Measurements from ENCODE around the gene DOCK10.

Gene DOCK10

DNA sequence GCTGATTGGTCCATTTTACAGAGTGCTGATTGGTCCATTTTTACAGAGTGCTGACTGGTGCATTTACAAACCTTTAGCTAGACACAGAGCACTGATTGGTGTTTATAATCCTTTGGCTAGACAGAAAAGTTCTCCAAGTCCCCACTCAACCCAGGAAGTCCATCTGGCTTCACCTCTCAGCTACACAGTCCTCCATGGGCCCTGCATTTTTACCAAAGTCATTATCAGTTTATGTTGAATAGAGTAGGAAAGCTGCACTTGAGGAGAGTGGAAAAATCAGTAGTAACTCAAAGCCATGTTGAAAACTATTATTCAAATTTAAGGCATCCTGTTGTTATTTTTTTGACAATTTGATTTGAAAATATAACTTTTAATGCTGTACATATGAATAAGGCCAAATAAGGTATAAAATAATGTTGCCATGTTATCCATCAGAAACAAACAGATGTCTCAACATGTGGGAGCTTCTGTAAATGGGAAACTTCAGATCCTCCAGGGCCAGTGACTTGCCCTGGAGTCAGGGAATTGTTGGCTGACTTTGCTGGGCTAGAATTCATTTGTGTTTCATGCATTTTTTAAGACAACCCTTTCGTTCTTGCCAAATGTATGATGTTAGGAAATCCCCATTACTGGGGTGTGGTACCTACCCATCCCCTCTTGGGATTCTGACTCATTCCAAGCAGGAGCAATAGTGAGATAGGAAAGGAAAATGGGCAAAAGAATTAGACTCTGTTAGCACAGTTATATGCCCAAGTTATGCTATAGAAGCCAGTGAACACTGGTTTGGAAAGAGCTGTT, 288.3 kb downstream of the DOCK10 start:
- no peak for DNase-seq

DNA sequence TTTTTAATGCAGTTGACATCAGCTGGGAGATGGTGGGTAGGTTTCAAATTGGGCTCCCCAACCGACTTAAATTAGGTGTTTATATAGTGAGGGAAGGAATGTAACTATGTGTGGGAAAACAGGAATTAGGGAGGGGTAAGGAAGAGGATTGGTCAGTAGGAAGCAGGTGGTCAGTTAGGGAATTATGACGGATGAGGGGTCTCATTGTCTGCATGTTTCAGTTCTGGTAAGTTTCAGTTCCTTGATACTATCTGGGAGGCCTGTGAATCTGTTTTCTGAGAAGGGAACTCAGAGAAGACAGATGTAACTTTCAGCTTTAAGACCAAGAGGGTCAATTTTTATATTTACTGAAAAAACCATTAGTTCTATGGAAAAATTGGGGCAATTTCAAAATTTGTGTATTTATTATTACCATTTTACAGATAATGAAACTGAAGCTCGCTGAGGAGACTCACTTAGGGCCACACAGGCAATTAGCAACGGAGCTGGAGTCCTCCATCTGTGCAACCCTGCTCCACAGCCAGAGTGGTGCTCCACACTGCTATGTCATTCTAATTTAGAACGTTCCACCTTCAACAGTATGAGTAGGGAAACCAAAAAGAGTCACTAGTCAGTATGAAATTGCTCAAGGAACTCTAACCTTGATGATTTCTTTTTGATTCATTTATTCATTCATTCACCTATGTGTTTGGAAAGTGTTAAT, 290.1 kb downstream of the DOCK10 start:
- DNase-seq: no peak

DNA sequence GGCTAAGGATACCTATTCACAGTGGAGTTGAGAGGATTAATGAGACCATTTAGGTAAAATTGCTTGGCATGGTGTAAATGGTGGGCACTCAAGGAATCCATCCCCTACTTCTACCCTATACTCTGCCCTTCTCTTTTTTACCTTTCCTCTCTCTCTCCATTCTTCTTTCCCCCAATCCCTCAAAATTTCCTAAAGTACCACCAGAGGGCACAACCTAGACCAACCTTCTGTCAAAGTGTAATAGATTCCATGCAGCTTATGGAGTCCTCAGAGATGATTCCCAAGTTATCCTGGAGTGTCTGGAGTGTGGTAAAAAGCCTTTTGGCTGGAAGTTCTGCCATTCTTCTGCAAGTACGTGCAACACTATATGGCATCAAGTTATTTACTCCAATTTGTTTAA, 293.1 kb downstream of the DOCK10 start:
- DNase-seq: no peak

DNA sequence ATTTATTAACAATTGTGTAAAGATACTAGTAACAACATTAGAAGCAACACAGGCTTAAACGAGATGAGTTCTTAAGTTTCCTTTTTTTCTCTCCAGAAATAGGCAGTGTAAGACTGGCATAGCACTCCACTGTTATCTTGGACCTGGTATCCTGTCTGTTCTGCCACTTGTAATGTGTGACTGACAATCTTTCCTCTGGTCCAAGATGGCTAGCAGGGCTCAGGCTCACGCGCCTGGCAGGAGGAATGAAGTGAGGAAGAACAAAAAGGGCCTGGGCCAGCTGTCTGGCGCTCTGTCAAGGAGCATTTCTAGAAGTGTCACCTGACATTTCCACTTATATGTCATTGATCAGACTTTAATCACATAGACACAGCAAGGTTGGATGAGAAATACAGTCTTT, 294.5 kb downstream of the DOCK10 start:
- DNase-seq: no peak

DNA sequence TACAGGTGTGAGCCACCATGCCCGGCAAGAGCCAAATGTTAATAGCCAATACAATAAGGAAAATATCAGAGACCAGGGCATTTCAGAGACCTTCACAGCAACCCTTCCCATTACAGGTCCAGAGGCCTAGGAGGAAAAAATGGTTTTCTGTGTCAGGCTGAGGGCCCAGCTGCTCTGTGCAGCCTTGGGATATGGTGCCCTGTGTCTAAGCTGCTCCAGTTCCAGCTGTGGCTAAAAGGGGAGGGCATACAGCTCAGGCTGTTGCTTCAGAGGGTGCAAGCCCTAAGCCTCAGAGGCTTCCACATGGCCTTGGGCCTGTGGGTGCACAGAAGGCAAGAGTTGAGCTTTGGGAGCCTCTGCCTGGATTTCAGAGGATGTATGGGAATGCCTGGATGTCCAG, 306.0 kb downstream of the DOCK10 start:
- DNase-seq: no peak

DNA sequence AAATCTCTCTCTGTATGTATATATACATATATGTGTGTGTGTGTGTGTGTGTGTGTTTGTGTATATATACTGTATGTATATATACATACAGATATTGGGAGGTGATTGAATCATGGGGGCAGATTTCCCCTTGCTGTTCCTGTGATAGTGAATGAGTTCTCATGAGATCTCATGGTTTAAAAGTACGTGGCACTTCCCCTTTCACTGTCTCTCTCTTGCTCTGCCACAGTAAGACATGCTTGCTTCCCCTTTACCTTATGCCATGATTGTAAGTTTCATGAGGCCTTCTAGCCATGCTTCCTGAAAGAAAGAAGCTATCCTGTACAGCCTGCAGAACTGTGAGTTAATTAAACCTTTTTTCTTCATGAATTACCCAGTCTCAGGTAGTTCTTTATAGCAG, 307.3 kb downstream of the DOCK10 start:
- DNase-seq: no peak

DNA sequence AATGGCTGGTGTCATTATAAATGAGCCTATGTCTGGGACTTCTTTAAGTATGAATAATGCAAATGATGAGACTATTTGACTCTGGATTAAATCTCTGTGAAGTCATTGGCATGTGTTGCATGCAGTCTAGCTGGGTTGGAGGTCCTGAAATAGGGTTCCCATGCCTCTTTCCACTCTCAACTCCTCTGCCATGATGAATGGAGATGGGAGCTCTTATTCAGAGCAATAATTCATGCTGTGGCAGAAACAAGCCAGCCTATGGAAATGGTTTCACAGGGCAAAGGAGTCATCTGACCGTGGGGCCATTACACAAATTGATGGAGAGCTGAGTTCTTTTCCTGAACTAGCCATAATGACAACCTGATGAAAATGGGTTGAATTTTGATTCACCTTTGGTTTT, 310.6 kb downstream of the DOCK10 start:
- no peak for DNase-seq

DNA sequence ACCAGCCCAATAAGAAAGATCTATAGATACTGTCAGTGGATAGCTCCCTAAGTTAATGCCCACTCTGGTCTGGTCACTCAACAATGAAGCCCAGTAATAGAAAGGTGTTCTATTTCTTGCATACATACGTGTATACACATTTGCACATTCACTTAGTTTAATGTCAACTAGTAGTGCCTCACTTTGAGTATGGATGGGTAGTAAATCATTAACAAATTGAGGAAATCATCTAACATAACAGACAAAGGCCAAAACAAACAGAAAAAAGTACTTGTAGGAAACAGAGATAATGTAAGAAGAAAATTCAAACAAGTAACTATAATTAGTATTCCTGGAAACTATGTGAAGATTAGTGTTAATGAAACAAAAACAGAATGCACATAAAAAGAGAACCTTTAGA, 312.8 kb downstream of the DOCK10 start:
- DNase-seq: no peak

DNA sequence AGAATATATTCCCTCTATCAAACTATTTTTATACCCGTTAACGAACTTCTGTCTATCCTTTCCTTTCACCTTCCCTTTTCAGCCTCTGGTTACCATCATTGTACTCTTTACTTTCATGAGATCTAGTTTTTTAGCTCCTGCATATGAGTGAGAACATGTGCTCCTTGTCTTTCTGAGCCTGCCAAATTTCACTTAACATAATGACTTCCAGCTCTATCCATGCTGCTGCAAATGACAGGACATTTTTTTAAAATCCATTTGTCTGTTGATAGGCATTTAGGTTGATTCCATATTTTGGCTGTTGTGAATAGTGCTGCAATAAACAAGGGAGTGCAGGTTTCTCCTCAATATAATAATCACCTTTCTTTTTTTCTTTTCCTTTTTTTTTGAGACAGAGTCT, 317.9 kb downstream of the DOCK10 start:
- DNase-seq: no peak

DNA sequence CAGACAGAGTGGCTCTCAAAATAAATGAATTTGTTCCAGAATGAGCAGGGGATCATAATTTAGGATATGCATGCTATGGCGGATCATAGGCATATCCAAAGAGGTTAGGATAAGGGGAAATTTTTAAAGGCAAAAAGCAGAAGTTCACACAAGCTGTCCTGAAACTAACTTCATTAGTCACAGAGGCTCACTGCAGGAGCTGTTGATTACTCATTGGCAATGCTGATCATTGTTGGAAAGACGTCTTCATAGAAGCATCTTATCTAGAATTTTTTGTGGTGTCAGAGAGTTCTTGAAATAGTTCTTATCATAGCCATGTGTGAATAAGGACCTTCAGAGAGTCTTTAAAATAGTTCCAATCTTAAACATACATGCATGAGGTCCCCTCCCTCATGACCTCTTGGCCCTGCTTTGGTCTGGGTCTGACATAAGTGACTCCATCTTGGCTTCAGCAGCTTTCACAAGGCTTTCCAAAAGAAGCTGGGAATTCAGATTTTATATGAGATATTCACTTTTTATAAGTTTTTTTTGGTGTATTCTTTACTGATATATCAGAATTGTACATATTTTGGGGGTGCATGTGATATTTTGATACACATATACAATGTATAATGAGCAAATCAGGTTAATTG, 318.6 kb downstream of the DOCK10 start:
- no peak for DNase-seq

DNA sequence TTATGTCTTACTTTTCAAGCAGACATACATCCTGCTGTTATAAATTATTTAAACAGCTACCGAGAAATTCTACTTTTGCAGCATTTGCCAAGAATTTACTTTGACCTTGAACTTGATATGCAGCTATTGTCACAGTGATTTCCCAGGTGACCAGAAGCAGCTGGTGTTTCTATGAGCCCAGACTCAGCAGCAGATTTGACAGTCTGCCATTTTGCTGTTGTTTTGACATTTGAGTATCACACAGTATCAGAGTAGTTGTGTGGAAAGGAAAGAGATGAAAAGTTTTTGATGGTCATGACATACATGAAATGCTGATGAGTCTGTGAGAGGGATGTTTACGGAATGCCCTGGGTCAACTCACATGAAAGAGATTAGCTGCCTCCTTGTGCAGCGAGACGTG, 319.5 kb downstream of the DOCK10 start:
- no peak for DNase-seq

DNA sequence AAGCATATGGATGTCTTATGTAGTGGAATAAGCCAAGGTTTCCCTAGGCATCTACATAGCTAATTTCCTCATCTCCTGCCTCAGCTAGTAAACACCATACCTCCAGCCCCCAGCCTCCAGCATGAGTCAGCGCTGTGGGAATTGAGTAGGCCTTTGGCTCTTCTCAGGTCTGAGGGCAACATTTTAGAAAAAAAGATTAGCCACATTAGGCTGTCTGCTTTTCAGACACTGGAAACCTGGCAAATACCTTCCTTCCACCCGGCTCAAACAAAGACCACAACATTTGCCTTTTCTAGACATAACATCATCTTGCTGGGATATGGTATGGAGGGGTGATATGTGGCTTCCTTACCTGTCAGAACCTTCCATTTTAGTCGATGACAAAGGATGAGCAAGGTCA, 320.0 kb downstream of the DOCK10 start:
- no peak for DNase-seq

DNA sequence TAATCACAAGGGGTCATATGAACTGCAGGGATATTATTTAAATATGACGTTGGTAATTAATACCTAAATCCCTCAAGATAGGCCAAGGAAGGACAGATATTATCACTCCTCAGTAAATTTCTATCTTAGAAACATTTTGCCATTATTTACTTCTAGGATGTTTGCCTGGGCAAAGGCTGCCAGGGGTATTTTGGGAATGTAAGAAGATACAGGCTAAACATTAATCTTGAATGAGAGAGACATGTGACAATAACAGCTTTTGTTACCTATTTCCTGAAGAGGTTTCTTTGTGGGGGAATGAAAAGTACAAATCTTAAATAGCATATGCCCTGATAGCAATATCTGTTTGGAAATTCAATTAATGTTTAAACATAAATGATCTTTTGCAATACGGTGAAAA, 325.3 kb downstream of the DOCK10 start:
- DNase-seq: no peak

DNA sequence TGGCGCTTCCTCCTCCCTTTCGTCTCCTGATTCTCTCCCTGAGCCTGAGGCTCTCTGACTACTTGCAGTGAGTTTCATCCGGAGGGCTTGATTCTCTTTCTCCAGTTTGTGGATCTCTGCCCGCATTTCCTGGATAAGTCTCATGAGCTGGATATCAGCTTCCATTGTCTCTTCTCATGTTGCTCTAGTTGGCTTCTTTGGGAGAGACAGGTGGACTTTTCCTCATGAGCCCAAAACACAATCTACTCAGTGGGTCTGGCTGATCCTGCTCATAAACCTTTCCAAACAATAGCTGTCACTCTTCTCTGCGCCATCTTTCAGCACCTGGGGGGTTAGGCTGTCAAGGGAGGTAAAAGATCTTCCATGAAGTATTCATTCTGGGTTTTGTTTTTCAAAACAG, 326.1 kb downstream of the DOCK10 start, which contains the start of gene CCDC195:
TSS of gene CCDC195 (minus strand) at position 165 of the 400 bp plus-strand sequence. CDS start at position 165, 0 bp downstream.
- DNase-seq: no peak

Data from activated T-cell treated with anti-CD3 and anti-CD28 coated beads, Interleukin-2, amount 50 U/mL, for 1 hour (primary cell).